ENCODE measurements around the gene MORC3. TPM values are rescaled to one million over a fixed set of nuclear protein-coding genes. Genes with fewer than 3 reads are reported as not detected.

MORC3 gene
- total RNA-seq, 4 donors from 2014 or later: 36.4 to 71.1 (median 48.9) TPM

GRCh38 chr21:36419241-36419640 is 99.2 kb downstream of the MORC3 start:
- TF ChIP-seq CTCF (IDR thresholded peaks at IDR 0.05; ENCODE audit: low read depth): no peak

- TF ChIP-seq CTCF (IDR thresholded peaks at IDR 0.05; ENCODE audit: low read depth): no peak
Observed at GRCh38 chr21:36419996-36420395, 100.0 kb downstream of the MORC3 start.

GRCh38 chr21:36420571-36421339 is 100.8 kb downstream of the MORC3 start:
- TF ChIP-seq CTCF (IDR thresholded peaks at IDR 0.05; ENCODE audit: low read depth): no peak

GRCh38 chr21:36422279-36423098 is 102.5 kb downstream of the MORC3 start:
- TF ChIP-seq CTCF (IDR thresholded peaks at IDR 0.05; ENCODE audit: low read depth): no peak

GRCh38 chr21:36423771-36424433 is 103.9 kb downstream of the MORC3 start:
- TF ChIP-seq CTCF (IDR thresholded peaks at IDR 0.05; ENCODE audit: low read depth): no peak

GRCh38 chr21:36424592-36424991 is 104.6 kb downstream of the MORC3 start:
- no peak for TF ChIP-seq CTCF (IDR thresholded peaks at IDR 0.05; ENCODE audit: low read depth)

- no peak for TF ChIP-seq CTCF (IDR thresholded peaks at IDR 0.05; ENCODE audit: low read depth)
Observed at GRCh38 chr21:36425286-36425685, 105.3 kb downstream of the MORC3 start.

All from subcutaneous adipose tissue (tissue), 4 donors.